Measurements from ENCODE around the gene KYNU.

DNA sequence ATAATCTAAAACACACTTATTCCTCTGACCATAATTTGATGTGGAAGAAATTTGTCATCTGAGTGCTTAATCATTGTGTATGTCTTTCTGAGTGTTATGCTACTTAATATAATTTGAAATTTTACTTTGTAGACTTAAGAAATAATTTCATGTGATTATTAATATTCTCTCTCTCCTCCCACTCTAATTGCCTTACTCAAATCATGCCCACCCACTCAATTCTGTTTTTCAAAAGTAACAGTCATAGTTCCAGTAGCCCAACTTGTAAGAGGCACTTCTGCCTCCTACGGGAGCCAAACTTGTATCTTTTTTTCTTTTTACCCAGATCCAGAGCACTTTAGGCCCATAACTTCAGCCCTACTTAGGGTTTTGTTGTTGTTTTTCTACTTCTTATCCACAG is 18.5 kb upstream of the KYNU start:
- TF ChIP-seq GATA2 (IDR thresholded peaks at IDR 0.05; ENCODE audit: low read depth, low read length) (no peak), GATA3 (IDR thresholded peaks at IDR 0.05; ENCODE audit: low read depth, low read length) (no peak)

Measured in SH-SY5Y (cell line).